ENCODE results near the gene LMAN1L.

DNA sequence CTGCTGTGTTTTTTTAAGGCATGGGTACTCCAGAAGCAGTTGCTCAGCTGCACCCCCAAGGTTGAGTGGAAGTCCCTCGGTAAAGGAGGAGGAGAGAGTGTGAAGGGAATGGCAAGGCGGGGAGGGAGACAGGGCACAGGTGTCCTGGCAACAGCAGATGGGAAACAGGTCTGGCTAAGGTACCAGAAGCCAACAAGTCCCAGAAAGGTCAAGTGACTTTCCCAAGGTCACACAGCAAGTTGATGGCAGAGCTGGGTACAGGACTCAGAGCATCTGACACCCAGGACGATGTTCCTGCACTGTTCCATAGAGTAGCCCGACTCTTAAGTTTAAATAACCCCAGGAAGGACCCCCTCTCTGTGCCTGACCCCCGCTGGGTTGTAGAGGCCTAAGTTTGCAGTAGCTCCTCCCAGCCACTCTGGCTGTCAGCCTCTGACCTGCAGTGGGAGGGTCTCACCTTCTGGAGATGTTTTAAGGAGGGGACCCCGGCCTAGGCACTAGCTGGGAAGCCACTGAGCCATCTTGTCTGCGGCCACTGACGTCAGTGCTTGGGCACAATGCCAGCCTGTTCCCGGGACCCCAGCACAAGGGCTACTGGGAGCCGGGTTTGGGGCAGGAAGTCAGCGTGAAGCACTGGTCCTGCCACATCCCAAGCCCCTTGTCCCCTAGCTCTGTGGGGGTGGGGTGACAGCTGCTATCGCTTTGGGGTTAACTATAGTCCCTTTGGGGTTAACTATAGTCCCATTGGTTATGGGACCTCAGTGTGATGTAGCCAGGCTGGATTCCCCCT lies 20.2 kb upstream of the LMAN1L start:
- TF ChIP-seq EZH2 (IDR thresholded peaks at IDR 0.05; ENCODE audit: low read length, unreplicated experiment), result no peak
- TF ChIP-seq, protein P1, sequence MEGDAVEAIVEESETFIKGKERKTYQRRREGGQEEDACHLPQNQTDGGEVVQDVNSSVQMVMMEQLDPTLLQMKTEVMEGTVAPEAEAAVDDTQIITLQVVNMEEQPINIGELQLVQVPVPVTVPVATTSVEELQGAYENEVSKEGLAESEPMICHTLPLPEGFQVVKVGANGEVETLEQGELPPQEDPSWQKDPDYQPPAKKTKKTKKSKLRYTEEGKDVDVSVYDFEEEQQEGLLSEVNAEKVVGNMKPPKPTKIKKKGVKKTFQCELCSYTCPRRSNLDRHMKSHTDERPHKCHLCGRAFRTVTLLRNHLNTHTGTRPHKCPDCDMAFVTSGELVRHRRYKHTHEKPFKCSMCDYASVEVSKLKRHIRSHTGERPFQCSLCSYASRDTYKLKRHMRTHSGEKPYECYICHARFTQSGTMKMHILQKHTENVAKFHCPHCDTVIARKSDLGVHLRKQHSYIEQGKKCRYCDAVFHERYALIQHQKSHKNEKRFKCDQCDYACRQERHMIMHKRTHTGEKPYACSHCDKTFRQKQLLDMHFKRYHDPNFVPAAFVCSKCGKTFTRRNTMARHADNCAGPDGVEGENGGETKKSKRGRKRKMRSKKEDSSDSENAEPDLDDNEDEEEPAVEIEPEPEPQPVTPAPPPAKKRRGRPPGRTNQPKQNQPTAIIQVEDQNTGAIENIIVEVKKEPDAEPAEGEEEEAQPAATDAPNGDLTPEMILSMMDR (conservative IDR thresholded peaks at IDR 0.05; ENCODE audit: low read depth, low read length), result no peak

All from PC-3 (cell line).